GM12873 (cell line): Measurements from ENCODE around the gene CNTRL.

Source experiments
- CTCF ChIP-seq: IDR thresholded peaks from 2 replicates; pipeline ENCODE4 v1.5.1; 2012; ENCODE audit warnings: low read depth, mild to moderate bottlenecking, moderate library complexity, low read length, control low read depth; ENCODE audit not compliant: insufficient read depth; ENCODE audit errors: missing control alignments

CNTRL gene

GRCh38 chr9:121140162-121140561 lies 65.4 kb downstream of the CNTRL start:
- no peak for TF ChIP-seq CTCF

GRCh38 chr9:121141306-121141705 lies 66.6 kb downstream of the CNTRL start:
- TF ChIP-seq CTCF = no peak

GRCh38 chr9:121141706-121142105 lies 67.0 kb downstream of the CNTRL start:
- no peak for TF ChIP-seq CTCF

DNA sequence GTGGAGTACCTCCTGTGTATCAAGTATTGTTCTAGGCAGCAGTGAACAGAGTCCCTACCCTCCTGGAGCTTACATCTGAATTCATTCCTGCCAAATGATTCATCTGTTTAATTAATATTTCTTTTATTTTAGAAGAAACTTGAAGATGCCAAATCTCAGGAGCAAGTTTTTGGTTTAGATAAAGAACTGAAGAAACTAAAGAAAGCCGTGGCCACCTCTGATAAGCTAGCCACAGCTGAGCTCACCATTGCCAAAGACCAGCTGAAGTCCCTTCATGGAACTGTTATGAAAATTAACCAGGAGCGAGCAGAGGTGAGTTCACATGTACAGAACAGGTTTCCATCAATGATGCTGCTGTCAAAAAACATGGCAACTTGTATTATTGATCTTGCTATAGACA lies 69.0 kb downstream of the CNTRL start:
- no peak for TF ChIP-seq CTCF

GRCh38 chr9:121144482-121144881 lies 69.7 kb downstream of the CNTRL start:
- TF ChIP-seq CTCF = no peak

DNA sequence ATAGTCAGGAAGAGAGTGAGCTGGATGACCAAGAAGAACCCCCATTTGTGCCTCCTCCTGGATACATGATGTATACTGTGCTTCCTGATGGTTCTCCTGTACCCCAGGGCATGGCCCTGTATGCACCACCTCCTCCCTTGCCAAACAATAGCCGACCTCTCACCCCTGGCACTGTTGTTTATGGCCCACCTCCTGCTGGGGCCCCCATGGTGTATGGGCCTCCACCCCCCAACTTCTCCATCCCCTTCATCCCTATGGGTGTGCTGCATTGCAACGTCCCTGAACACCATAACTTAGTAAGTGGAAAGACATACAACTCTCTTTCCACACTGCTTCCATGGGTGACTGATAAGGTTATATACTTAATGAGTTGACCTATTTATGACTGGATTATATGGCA lies 75.4 kb downstream of the CNTRL start:
- TF ChIP-seq CTCF = no peak

GRCh38 chr9:121153642-121154041 lies 78.9 kb downstream of the CNTRL start:
- no peak for TF ChIP-seq CTCF
